HG03045 (cell line): ENCODE data around the gene CCSER2.
"Not testable (repeated sequence)": the region's sequence is repeated elsewhere in the genome, so short reads cannot be mapped to it uniquely, and the experiment has no call there.

Experiments
- ATAC-seq: cut with Tn5 transposase; IDR thresholded peaks from one replicate; pipeline ENCODE4 v1.9.1; 2021; ENCODE audit warnings: mild to moderate bottlenecking, moderate library complexity; ENCODE audit not compliant: unreplicated experiment

The CCSER2 gene

DNA sequence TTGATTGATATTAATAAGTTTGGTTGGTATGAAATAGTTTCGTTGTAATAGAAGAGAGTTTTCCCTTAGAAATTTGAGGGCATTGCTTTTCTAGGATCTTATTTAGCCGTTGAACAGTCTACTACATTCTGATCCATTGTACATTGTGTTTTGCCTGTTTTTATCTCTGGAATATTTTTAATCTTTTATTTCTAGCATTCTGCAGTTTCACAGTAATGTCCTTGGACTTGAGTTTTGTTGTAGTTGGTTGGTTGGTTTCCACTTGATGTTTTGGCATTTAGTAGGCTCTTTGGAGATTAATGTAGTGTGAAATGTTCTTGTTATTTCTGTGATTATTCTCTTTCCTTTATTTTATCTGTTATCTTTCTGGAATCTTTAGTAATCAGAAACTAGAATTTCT lies 112.4 kb downstream of the CCSER2 start:
- ATAC-seq = no peak

DNA sequence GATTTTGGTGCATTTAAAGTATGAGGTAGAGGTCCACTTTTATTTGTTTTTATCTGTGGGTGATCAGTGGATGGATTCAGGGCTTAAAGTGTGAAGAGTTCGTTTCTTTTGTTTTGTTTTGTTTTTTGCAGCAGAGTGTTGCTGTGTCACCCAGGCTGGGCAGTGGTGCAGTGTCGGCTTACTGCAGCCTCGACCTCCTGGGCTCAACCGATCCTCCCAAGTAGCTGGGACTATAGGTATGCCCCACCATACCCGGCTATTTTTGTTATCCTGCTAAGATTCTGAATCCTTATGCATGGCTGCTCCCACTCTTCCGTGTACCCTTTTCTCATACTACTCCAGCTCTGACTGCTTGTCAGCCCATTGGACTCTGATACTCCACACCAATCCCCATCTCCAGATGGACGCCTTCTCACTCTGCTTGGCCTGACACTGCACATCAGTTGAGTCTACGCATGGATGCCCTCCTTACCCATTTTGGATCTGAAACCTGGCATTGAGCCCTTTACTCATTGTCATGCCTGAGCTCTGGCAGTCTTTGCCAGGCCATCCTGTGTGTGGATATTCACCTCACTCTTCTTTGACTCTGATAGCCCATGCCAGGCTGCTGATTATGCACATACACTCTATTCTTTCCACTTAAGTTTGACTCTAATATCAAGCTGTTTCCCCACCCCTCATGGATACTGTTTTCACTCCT lies 119.5 kb downstream of the CCSER2 start:
- no peak for ATAC-seq

DNA sequence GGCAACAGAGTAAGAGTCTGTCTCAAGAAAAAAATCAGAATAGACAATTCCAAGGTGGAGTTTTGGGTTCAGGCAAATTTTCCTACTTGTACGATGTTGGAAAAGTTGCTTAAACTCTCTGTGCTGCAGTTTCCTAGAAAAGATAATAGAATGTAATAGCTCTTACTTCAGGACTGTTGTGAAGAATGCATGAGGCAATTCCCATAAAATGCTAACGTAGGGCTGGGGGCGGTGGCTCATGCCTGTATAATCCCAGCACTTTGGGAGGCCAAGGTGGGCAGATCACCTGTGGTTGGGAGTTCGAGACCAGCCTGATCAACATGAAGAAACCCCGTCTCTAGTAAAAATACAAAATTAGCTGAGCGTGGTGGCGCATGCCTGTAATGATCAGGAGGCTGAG lies 121.0 kb downstream of the CCSER2 start:
- ATAC-seq = not testable (repeated sequence)

DNA sequence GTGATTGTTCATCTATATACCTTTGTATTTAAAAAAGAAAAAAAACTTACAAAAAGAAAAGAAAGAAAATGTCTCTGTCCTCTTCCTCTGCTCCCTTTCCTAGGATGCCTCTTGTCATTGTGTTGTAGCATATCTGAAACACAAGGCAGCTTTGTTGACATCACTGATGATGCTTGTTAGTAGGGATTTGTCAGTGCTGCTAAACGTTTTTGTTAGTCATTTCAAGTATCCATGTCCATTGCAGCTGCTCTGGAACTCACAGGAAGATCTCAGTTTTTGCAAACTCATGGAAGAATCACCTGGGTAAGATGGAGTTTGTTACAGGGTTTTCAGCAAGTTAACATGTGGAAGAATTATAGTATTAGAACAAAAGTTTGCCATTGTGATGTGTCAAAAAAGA lies 123.6 kb downstream of the CCSER2 start:
- no peak for ATAC-seq

DNA sequence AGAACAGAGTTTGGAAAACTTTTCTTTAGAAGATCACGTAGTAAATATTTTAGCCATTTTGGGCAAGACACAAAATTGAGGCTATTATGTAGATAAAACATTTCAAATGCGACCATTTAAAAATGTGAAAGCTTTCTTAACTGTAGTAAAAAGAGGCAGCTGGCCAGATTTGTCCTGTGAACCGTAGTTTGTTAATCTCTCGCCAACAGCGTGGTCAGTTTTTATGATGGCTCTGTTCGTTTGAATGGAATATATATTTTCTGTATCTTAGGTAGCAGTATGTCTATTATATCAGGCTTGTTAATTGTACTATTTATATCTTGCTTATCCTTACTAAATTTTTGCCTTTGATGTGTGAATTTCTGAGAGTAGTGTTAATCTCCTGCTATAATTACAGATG lies 124.9 kb downstream of the CCSER2 start:
- no peak for ATAC-seq

DNA sequence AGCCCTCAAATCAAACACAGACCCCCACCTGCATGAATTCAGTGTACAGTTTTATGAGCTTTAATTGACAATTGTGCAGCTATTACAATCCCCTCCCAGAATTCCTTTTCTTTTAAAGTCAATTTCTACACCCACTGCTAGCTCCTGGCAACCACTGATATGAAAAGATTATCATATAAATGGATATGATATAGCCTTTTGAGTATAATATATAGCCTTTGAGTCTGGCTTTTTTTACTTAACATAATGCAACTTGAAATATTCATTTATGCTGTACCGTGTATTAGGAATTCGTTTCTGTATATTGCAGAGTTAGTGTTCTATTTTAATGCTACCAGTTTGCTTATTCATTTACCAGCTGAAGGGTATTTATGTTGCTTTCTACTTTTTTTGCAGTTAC lies 127.7 kb downstream of the CCSER2 start:
- ATAC-seq = no peak

DNA sequence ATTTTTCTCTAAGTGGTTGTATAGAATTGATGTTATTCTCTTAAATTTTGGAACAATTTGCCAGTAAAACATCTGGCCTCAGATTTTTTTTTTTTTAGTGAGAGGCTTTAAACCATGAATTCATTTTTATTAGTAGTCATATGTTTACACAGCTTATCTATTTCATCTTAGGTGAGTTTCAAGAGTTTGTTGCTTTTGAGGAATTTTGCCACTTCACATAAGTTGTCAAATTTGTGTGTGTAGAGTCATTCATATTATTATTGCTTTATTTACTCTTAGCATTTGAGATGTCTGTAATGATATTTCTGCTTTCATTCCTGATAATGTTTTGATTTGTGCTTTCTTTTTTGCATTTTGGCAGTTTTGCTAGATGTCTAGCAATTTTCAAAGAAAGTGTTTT lies 132.1 kb downstream of the CCSER2 start:
- no peak for ATAC-seq

DNA sequence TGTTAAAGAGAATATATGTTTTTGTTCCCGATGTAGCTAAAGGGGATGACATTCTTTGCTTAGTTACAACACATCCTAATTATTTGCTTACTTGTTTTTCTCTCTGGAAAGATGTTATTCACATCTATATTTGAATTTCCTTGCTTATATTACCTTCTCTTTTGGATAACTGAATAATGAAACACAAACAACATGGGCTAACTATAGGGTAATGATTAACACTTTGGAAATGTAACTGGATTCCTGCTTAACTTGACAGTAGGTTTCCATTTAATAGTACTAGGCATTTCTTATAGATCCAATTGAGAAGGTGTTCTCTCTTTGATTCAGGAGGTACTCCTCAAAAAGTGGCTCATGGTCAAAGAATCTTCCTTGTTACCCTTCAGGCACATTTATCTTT lies 141.1 kb downstream of the CCSER2 start:
- no peak for ATAC-seq

DNA sequence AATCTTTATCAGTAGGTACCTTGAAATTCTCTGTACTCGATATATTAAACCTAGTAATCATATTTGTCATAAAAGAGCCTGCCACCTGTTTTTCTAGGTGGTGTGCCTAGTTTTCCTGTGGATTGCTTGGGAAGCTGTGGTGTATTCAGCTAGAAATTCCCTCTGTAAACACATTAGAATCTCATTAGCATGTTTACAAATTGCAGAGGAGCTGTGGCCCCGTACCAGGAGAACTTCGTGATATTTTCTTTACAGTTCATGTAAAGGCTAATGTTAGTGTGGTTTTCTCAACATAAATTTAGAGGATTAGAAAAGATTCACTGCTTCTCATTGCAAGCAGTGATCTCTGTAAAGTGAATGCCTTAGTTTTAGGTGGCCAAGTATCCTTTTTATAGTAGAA lies 144.7 kb downstream of the CCSER2 start:
- no peak for ATAC-seq

DNA sequence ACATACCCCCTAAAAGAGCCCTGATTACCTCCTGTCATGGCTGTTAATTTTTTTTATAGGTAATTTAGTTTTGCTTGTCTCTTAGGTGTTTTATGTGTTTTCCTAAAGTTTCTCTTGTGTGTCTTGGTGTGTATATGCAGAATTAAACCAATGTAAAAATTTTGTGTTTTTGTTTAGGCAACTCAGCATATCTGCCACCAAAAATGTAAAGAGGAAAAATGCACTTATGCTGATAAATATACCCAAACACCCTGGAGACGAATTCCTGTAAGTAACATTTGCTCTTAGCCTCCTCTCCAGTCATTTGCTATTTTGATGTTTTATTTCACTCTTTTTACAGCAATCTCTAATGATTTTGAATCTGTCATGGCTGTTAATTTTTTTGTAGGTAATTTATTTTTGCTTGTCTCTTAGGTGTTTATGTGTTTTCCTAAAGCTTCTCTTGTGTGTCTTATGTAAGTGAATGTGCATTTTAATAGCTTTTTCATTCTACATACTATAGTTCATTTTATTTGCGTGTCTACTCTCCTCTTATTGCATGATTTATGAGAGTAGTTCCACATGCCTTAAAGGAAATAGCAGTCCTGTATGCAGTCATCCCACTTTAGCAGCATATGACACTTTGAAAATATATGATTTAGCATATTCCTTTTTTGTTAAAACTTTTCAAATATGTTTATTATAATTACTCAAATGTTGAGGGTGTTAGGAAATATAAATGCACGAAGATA lies 149.2 kb downstream of the CCSER2 start:
- no peak for ATAC-seq

DNA sequence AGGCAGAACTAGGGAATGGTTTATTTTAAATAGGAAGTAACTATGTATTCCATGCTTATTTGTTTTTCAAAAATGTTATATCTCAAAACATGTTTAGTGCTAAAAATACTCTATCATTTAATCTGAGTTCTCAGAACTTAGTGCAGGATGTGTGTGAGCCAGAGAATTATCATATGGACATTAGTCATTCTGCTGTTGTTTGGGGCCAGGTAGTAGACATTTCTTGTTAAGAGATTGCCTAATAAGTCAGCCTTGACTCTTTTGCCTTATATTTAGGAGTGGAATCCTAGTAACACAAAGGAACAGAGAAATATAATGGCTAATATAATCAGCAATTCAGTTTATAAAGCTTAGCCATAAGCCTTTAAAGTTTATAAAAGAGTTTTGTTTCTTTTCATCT lies 149.8 kb downstream of the CCSER2 start:
- no peak for ATAC-seq

DNA sequence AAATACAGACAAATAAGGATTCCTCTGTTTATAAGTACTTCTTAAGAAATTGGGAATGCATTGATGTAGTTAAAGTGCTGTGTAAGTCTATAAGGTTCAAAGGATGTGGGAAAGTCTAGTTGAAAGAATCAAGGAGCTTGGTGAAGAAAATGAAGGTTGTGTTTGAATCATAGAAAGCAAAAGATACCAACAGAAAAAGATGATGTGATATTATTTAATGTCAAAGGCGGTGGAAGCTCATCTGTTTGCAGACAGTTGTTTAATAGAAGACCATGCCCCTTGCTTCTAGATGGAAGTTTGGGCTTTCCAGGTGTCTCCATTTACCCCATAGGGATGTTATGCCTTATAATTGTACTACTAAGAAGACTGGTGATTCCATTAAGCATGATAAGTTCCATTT lies 150.3 kb downstream of the CCSER2 start:
- no peak for ATAC-seq

DNA sequence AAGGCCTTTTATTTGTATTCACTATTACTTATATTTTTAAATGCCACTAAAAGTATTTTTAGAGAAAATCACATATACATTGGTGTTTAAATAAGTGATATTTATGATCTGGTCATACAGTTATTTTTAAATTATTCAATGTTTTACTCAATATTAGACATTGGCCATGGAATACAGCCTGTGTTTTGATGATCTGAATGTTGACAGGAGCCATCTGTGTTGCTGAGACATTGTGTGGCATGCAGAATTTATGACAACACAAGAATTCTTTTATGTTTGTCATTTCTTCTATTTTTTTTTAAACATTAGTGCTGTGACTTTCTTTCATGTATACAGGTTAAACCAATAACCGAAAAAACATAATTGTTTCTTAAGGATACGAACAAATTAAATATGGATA lies 156.2 kb downstream of the CCSER2 start:
- no peak for ATAC-seq

DNA sequence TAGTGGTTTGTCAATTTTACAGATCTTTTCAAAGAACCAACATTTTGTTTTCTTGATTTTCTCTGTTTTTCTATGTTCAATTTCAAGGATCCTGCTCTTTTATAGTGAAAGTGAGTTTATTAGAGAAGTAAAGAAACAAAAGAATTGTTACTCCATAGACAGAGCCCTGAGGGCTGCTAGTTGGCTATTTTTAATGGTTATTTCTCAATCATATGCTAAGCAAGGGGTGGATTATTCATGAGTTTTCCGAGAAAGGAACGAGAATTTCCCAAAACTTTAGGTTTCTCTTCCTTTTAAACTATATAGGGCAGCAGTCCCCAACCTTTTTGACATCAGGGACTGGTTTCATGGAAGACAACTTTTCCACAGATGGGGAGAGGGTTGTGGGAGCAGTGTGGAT lies 165.0 kb downstream of the CCSER2 start:
- no peak for ATAC-seq

DNA sequence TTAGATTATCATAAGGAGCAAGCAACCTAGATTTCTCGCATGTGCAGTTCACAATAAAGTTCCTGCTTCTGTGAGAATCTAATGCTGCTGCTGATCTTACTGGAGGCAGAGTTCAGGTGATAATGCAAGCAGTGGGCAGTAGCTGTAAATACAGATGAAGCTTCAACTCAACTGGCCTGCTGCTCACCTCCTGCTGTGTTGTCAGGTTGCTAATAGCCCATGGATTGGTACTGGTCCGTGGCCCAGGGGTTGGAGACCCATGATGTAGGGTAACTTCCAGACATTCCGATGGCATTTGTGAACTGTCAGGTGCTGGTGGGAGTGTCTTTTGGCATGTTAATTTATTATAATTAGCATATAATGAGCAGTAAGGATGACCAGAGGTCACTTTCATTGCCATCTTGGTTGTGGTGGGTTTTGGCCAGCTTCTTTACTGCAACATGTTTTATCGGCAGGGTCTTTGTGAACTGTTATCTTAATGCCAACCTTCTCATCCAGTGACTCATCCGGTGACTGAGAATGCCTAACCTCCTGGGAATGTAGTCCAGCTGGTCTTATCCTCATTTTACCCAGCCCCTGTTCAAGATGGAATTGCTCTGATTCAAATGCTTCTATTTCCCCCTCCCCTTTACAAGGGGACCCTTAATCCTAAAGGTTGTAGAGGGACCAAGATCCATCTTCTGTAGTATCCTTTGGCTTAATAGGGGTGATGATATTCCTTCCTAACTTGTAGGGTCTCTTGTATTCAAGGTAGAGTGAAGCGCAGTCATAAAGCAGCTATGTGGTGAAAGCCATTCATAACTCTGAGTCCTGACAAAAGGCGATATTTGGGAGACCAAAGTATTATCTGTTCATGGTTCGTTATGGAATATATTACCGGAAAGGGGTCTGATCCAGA lies 165.8 kb downstream of the CCSER2 start:
- no peak for ATAC-seq

DNA sequence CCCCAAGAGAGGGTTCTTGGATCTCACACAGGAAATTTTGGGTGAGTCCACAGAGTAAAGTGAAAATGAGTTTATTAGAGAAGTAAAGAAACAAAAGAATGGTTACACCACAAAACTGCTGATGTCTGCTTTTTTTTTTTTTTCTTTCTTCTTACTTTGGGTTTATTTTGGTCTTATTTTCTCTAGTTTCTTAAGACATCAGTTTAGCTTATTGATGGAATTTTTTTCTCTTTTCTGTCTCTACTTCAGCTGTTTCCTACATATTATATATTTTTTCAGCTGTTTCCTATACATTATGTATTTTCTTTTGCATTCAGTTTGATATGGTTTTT lies 166.4 kb downstream of the CCSER2 start:
- ATAC-seq = no peak

DNA sequence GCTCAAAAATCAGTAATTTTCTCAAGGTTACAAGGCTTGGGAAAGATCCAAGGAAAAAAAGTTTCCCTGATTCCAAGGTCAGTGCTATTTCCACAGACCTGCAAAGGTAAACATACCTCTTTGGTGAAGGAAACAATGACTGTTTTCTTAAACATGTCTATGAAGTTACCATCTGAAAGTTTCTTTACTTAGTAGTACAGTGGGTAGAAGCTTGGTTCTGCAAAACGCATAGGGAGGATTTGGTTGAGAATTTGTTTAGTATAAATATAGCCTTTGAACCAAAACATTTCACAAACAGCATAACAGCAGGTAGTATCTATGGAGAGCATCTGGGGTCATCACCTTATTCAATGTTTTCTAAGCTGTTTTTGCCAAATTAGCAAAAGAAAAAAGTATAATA lies 169.6 kb downstream of the CCSER2 start:
- ATAC-seq = no peak

DNA sequence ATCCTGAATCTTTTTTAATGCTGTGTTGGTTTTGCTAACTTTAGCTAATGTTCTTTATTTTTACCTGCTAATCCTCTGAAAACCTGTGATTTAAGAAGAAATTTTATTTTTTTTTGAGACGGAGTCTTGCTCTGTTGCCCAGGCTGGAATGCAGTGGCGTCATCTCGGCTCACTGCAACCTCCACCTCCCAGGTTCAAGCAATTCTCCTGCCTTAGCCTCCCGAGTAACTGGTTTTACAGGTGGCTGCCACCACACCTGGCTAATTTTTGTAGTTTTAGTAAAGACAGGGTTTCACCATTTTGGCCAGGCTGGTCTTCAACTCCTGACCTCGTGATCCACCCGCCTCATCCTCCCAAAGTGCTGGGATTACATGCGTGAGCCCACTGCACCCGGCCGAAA lies 170.7 kb downstream of the CCSER2 start:
- not testable (repeated sequence) for ATAC-seq

DNA sequence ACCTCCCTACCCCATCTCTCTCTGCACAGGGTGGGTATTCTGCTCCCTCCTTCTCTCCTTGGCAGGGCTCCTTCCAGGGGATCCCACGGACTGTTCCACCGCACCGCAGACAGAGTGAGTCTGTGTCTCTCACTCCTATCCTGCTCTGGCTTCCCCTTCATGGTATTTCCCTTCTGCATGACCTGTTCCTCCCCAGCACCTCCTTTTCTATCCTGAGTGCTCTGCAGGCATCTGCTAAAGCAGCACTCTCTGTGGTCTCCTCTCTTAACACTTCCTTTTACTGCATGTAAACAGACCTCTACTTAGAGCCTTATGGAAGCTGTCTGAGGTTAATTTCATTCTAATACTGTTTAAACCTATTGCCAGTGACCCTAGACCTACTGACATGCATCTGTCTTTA lies 171.5 kb downstream of the CCSER2 start:
- peak; percentile 46 for ATAC-seq

DNA sequence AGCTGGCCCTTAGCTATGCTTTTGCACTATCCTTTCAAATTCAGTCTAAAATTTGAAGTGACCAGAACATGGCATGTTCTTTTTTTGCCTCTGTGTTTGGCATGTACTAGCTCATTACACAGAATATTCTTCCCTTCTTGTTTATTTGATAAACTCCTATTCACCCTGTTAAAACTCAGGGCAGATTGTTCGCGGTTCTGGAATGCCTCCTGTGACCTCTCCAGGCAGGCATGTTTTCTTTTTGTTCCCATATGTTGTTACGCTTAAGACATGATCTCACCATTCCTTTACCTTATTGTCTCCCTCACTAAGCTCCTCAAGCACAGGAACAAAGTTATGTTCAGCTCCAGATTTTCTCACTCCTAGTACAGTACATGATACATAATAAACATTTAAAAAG lies 181.7 kb downstream of the CCSER2 start:
- ATAC-seq = no peak

DNA sequence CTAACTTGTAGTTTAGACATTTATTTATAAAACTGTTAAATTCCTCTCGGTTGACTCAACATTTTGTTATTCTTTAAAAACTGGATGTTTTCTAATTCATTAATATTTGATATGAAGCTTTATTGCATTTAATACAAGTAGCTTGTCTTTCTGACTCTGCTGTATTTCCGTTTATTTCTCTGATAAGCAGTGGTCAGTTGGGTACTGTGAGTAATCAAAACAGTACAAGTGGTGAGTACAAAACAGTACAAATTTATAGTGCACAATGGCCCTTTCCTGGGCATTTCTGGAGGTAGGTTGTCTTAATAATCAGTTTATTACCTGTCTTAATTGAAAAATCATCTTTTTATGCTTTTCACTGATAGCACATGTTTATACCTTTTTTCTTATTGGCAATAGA lies 182.7 kb downstream of the CCSER2 start:
- ATAC-seq = no peak

DNA sequence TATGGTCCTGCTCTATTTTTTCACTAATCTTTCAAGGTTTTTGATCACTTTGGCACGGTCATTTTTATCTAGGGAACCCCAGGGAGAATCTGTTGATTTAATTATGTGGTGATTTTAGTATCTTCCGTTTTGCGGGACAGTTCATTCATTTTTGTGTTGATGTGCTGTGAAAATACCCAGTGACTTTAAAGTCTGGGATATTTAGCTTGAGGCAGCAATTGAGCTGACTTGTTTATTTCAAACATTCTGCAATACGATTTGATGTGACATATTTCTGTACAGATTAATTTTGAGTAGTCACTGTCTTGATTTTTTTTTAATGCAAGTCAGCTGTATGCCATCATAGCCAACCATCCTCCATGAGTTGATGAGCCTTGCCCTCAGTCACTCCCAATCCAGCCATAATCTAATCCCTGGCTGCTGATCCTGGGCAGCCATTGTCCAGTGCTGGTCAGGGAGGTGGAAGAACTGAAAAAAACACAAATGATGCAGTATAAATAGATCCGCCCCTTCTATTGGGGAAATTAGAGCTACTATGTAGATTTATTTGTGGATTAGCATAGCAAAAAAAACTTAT lies 183.4 kb downstream of the CCSER2 start:
- no peak for ATAC-seq
